HG02852 (cell line): Measurements from ENCODE around the gene TANC1.
"Not testable (repeated sequence)": the region's sequence is repeated elsewhere in the genome, so short reads cannot be mapped to it uniquely, and the experiment has no call there.

ENCODE experiments used
- ATAC-seq: cut with Tn5 transposase; IDR thresholded peaks from one replicate; pipeline ENCODE4 v1.9.1; 2021; ENCODE audit warnings: mild to moderate bottlenecking, moderate library complexity; ENCODE audit not compliant: unreplicated experiment

TANC1 gene

DNA sequence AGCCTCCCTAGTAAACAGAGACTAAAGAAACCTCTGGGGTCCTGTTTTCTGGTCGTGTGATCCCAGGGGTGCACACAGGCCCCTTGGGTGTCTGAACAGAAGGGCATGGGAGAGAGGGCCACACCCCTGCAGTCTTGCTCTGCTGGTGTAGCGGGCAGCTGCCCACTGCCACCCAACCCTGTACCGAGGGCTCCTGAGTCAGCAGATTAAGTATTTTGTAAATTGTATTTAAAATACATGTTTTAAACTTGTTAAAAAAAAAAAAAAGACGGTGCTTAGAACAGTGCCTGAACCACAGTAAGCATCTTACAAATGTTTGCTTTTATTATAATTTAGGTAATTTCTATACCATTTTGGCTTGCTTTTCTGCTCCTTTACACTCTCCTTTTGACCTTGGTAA is 113.7 kb downstream of the TANC1 start:
- no peak for ATAC-seq

DNA sequence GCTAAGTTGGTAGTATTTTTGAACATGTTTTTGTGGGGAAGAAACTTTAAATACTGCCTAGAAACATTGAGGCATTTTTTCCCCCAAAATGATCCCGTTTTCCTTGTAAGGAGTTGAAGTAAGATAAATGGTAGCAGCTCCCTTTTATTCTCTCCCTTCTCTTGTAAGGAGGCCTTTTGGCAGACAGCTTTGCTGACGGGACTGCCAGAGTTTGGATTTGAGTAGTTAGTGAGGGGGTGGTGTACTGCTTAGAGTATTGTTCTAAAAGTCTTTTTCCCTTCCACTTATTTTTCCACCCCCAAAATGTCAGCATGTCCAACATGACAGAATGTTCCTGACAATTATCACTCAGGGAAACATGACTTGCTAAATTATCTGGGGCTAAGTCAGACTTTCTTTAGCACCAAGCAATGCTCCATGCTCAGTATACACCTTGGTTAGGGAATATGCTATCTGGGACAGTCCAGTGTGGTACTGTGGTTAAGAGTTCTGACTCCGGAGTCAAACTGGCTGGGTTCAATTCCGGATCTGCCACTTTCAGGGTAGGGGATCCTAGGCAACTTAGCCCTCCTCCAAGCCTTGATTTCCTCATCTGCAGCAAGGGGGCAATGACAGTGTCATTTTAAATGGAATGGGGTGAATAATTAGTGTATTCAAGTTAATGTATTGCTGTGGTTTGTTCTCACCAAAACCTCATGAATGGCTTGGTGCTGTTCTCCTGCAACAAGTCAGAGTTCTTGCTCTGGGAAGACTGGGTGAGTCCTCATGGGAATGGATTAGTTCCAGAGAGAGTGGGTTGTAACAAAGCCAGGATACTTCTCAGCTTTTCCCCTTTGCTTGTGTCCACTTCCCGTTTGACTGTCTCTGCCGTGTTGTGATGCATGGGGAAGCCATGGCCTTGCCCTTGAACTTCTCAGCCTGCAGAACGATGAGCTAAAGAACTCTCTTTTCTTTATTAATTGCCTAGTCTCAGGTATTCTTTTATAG is 116.2 kb downstream of the TANC1 start:
- no peak for ATAC-seq

DNA sequence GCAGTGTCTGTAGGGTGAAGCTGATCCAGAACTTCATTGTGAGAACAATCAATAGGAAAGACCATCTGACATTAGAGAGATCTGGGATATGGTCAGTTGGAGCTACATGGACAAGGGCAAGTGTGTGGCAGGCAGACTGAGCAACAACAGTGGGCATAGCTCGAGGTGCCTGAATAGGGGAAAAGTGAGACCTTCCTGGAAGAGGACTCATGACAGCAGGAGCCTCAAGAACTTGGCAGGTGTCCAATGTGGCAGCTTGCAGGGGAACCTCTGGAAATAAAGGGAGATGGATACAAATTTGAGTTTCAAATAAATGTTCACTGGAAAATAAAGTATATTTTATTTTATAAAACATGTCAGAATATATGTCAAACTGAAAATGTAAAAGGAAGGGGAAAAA is 117.9 kb downstream of the TANC1 start:
- ATAC-seq, result no peak

- no peak for ATAC-seq
Measured at GRCh38 chr2:159086826-159087225, 118.4 kb downstream of the TANC1 start.

DNA sequence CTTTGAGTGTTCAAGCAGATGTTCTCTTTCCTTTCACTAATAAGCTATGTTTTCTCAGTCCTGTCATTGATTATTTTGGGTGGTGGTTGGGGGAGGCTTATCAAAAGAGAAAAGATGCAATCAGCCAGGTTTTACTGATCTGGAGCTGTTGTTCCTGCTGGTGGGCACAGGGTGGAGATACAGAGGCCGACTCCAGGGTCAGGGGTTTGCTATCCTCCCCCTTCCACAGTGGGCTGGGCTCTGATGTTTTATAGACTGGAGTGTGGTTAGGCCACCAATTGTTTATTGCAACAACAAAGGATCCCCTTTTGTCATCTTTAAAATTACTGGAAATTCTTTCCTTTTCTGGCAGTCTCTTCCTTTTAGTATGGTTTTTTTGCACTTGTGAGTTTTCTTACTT is 120.5 kb downstream of the TANC1 start:
- no peak for ATAC-seq

- ATAC-seq, result no peak
Measured at GRCh38 chr2:159089543-159089942, 121.1 kb downstream of the TANC1 start.

- ATAC-seq, result peak; percentile 83
Measured at GRCh38 chr2:159090514-159091201, 122.2 kb downstream of the TANC1 start.

- no peak for ATAC-seq
Measured at GRCh38 chr2:159091381-159091780, 122.9 kb downstream of the TANC1 start.

- ATAC-seq, result peak; percentile 54
Measured at GRCh38 chr2:159091976-159092375, 123.5 kb downstream of the TANC1 start.

DNA sequence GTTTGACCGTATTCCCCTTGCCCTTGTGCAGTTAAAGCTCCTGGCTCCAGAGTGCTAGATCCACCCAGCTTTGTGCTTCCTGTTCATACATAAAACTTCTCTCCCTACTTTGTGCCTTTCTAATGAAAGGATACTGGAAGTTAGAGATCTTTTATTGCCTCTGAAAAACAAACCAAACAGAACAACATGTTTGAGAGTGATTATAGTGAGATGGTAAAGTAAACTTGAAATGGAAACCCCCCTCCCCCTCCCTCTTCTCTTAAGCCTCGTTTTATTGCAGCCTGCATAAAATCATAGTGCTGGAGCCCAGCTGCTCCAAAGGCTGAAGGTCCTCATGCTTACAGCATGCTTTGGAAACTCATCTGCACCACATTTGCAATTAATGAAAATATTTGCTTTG is 125.1 kb downstream of the TANC1 start:
- ATAC-seq, result no peak

- no peak for ATAC-seq
Measured at GRCh38 chr2:159094173-159094737, 125.8 kb downstream of the TANC1 start.

- ATAC-seq, result no peak
Measured at GRCh38 chr2:159095813-159096212, 127.4 kb downstream of the TANC1 start.

GRCh38 chr2:159096302-159096855 is 127.9 kb downstream of the TANC1 start:
- ATAC-seq, result not testable (repeated sequence)

DNA sequence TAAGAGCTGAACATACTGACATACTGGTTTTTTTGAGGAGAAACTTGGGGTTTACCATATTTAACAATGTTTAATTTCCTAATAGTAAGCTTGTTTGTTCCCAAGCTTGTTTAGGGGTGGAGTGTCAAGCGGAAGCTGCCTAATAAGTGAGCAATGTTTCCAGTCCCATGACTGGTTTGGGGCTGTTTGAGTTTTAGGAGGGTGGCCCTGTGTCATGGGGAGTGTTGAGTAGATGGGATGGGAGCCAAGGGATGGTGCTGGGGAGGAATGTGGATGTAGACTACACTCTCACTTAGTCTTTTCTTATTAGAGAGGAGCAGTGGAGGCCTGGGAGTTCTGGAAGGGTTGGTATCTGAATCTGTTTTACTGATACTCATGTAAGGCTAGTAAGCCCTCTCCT is 128.5 kb downstream of the TANC1 start:
- no peak for ATAC-seq

GRCh38 chr2:159098361-159098760 is 129.9 kb downstream of the TANC1 start:
- no peak for ATAC-seq

GRCh38 chr2:159098921-159099411 is 130.5 kb downstream of the TANC1 start:
- ATAC-seq, result no peak

- no peak for ATAC-seq
Measured at GRCh38 chr2:159101755-159102489, 133.5 kb downstream of the TANC1 start.

DNA sequence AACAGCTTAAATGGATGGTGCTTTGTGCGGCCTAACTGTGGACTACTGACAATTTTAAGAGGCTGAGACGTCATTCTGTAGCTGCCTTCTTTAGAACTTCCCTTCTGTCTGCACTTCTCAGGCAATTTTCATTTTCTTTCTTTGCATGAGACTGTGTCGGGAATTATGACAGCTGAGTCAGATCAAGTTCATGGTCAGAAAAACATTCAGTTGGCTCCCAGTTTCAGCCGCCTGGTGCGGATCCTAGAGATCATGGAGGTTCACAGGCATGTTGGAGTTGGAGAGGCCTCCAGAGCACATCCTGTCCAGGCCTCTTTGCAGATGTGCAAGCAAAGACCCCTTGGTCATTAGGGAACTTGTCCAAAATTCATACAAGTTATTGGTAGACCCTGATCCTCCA is 135.0 kb downstream of the TANC1 start:
- no peak for ATAC-seq

- no peak for ATAC-seq
Measured at GRCh38 chr2:159106109-159106508, 137.7 kb downstream of the TANC1 start.

- no peak for ATAC-seq
Measured at GRCh38 chr2:159108181-159108893, 139.9 kb downstream of the TANC1 start.
